Left forelimb (tissue), 1 donor: ENCODE results near the gene PCDHB4.
"Not testable (repeated sequence)": the region's sequence is repeated elsewhere in the genome, so short reads cannot be mapped to it uniquely, and the experiment has no call there.

Experiments
- DNase-seq: peaks from one replicate; pipeline ENCODE4 v3.0.0-alpha.2; 2018; ENCODE audit warnings: low spot score

The PCDHB4 gene

DNA sequence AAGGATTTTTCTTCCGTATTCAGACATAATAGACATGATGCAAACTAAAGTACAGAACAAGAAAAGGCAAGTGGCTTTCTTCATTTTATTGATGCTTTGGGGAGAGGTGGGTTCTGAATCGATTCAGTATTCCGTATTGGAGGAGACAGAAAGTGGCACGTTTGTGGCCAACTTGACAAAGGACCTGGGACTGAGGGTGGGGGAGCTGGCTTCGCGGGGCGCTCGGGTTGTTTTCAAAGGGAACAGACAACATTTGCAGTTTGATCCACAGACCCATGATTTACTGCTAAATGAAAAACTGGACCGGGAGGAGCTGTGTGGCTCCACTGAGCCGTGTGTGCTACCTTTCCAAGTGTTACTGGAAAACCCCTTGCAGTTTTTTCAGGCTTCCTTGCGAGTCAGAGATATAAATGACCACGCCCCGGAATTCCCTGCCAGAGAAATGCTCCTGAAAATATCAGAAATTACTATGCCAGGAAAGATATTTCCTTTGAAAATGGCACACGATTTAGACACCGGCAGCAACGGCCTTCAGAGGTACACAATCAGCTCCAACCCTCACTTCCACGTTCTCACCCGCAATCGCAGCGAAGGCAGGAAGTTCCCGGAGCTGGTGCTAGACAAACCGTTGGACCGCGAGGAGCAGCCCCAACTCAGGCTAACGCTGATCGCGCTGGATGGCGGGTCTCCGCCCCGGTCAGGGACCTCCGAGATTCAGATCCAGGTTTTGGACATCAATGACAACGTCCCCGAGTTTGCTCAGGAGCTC is 28.8 kb downstream of the PCDHB4 start:
- DNase-seq: no peak

DNA sequence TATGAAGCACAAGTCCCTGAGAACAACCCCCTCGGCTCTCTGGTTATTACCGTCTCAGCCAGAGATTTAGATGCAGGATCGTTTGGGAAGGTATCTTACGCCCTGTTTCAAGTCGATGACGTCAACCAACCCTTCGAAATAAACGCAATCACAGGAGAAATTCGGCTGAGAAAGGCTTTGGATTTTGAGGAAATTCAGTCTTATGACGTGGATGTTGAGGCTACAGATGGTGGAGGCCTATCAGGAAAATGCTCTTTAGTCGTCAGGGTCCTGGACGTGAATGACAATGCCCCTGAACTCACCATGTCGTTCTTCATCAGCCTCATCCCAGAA is 29.3 kb downstream of the PCDHB4 start:
- DNase-seq: no peak

- DNase-seq: not testable (repeated sequence)
Measured at GRCh38 chr5:141151632-141152031, 30.0 kb downstream of the PCDHB4 start.

DNA sequence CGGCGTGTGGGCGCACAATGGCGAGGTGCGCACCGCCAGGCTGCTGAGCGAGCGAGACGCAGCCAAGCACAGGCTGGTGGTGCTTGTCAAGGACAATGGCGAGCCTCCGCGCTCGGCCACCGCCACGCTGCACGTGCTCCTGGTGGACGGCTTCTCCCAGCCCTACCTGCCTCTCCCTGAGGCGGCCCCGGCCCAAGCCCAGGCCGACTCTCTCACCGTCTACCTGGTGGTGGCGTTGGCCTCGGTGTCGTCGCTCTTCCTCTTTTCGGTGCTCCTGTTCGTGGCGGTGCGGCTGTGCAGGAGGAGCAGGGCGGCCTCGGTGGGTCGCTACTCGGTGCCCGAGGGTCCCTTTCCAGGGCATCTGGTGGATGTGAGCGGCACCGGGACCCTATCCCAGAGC is 30.5 kb downstream of the PCDHB4 start:
- DNase-seq: not testable (repeated sequence)

DNA sequence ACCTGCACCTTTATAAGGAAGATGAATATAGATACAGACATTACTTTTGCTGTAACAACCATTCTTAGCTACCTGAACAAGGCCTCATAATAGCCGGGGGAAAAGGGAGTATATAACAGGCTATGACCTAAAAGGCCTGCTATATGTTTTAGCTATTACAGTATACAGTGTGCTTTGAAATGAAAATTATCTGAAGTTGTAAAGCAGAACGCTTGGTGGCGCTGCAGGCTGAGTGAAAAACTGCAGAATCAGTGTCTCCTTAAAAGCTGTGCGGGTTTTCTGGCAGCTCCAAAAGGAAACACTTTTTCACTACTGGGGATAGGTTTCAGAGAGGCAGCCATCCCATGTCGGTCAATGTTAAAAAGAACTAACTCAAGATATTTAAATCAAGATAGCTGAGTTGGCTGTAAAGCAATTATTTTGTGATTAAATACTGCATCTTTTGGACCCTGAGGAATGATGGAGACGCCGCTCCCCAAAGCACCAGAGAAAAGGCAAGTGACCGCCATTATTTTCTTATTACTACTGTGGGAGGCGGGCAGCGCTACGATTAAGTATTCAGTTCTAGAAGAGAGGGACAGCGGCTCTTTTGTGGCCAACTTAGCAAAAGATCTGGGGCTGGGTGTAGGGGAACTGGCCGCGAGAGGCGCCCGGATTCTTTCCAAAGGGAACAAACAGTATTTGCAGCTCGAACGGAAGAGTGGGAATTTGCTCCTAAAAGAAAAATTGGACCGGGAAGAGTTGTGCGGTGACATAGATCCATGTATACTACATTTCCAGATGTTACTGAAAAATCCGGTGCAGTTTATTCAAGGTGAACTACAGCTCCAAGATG is 34.1 kb downstream of the PCDHB4 start:
- DNase-seq: no peak

GRCh38 chr5:141157356-141157755 is 35.7 kb downstream of the PCDHB4 start:
- DNase-seq: not testable (repeated sequence)

DNA sequence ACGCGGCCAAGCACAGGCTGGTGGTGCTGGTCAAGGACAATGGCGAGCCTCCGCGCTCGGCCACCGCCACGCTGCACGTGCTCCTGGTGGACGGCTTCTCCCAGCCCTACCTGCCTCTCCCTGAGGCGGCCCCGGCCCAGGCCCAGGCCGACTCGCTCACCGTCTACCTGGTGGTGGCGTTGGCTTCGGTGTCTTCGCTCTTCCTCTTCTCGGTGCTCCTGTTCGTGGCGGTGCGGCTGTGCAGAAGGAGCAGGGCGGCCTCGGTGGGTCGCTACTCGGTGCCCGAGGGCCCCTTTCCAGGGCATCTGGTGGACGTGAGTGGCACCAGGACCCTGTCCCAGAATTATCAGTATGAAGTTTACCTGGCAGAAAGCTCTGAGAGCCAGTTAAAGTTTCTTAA is 36.3 kb downstream of the PCDHB4 start:
- not testable (repeated sequence) for DNase-seq

DNA sequence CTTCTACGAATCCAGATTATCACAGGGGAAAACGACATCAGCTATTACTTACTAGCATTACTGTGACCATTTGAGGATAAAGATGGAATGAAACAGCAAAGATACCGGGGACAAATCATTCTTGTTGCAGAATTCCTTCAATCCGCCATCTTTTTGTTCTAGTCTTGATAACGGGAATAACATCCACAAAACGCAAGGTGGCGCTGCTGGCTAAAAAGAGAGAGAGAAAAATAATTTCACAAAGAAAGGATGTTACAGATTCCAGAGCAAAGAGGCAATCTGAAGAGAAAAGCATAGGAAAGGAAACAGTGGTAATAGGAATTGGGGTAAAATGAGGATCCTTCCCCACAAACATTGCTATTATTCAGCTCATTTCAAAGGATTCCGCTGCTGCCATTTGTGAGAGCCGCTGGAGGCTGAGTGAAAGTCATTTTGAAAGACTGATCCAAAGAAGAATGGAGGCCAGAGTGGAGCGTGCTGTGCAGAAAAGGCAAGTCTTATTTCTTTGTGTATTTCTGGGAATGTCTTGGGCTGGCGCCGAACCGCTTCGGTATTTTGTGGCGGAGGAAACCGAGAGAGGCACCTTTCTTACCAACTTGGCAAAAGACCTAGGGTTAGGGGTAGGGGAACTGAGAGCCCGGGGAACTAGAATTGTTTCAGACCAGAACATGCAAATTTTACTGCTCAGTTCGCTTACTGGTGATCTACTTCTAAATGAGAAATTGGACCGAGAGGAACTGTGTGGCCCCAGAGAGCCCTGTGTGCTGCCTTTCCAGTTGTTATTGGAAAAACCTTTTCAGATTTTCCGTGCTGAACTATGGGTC is 51.0 kb downstream of the PCDHB4 start, which contains the start of gene PCDHB7:
Gene PCDHB7, plus strand, starts transcription at position 264 of the 824 bp plus-strand sequence. Its CDS starts 192 bp downstream, at position 456.
- DNase-seq: no peak

GRCh38 chr5:141174291-141175104 is 52.9 kb downstream of the PCDHB4 start:
- DNase-seq: not testable (repeated sequence)
